HG02973 (cell line): ENCODE measurements around the gene APC2.
"Not testable (repeated sequence)": the region's sequence is repeated elsewhere in the genome, so short reads cannot be mapped to it uniquely, and the experiment has no call there.

ENCODE experiments used
- ATAC-seq: cut with Tn5 transposase; IDR thresholded peaks from one replicate; pipeline ENCODE4 v1.9.1; 2021; ENCODE audit warnings: moderate library complexity; ENCODE audit not compliant: unreplicated experiment

Gene APC2

GRCh38 chr19:1494115-1494815 is 44.3 kb downstream of the APC2 start:
- no peak for ATAC-seq

GRCh38 chr19:1495051-1495798 is 45.3 kb downstream of the APC2 start:
- no peak for ATAC-seq

- ATAC-seq: no peak
Measured at GRCh38 chr19:1495799-1496713, 46.1 kb downstream of the APC2 start.

- ATAC-seq: no peak
Measured at GRCh38 chr19:1496714-1497577, 47.0 kb downstream of the APC2 start.

GRCh38 chr19:1497578-1498235 is 47.8 kb downstream of the APC2 start:
- ATAC-seq: no peak

- ATAC-seq: not testable (repeated sequence)
Measured at GRCh38 chr19:1499231-1499630, 49.3 kb downstream of the APC2 start.

GRCh38 chr19:1501200-1501595 is 51.3 kb downstream of the APC2 start:
- ATAC-seq: no peak

GRCh38 chr19:1502433-1503088 is 52.6 kb downstream of the APC2 start:
- no peak for ATAC-seq

- ATAC-seq: no peak
Measured at GRCh38 chr19:1503089-1503924, 53.4 kb downstream of the APC2 start.

- ATAC-seq: no peak
Measured at GRCh38 chr19:1503925-1504773, 54.2 kb downstream of the APC2 start.

GRCh38 chr19:1505012-1505411 is 55.1 kb downstream of the APC2 start:
- no peak for ATAC-seq

- ATAC-seq: no peak
Measured at GRCh38 chr19:1505991-1506881, 56.3 kb downstream of the APC2 start.

GRCh38 chr19:1507192-1507660 is 57.3 kb downstream of the APC2 start:
- ATAC-seq: no peak

- ATAC-seq: no peak
Measured at GRCh38 chr19:1507763-1508506, 58.0 kb downstream of the APC2 start.

GRCh38 chr19:1508507-1508856 is 58.6 kb downstream of the APC2 start:
- ATAC-seq: no peak
